IMR-90 (cell line): Measurements from ENCODE around the gene SH3BP5. TPM values are rescaled to one million over a fixed set of nuclear protein-coding genes. Genes with fewer than 3 reads are reported as not detected.

ENCODE experiments used
- ATAC-seq: fragments of 200-7000 bp; cut with Tn5 transposase; 2 replicates; pipeline ENCODE4 v1.9.1; 2020; ENCODE audit warnings: low read depth, mild to moderate bottlenecking, moderate library complexity
- BruUV-seq: library from RNA; stranded (reverse); fragments of 400-500 nt; replicated peaks from 2 replicates; lab custom pipeline; 2021; lab: Mats Ljungman, UMichigan
- CTCF ChIA-PET: fragments of 300-600 bp; formaldehyde crosslinking; extraction: SDS; loops from one replicate; lab custom pipeline; 2021; ENCODE audit warnings: antibody characterized with exemption; lab: Yijun Ruan, JAX
- POLR2A ChIA-PET: fragments of 300-600 bp; sonication (Branson Sonifier 250); formaldehyde crosslinking; loops from one replicate; lab custom pipeline; 2022; ENCODE audit warnings: antibody characterized with exemption; ENCODE audit not compliant: unreplicated experiment; lab: Charles Lee
- DNase-seq: peaks from one replicate; pipeline ENCODE4 v3.0.0; 2013
- H2AFZ ChIP-seq: replicated peaks from 2 replicates; pipeline ENCODE3; 2013; ENCODE audit warnings: low read length, mild to moderate bottlenecking; ENCODE audit not compliant: poor library complexity
- H2AK5ac ChIP-seq: 2 replicates; pipeline ENCODE4 v1.6.1; 2013; ENCODE audit warnings: low read depth, low read length, inconsistent platforms
- H2AK9ac ChIP-seq: replicated peaks from 2 replicates; pipeline ENCODE3; 2013; ENCODE audit warnings: mild to moderate bottlenecking, low read depth, low read length, moderate library complexity; ENCODE audit not compliant: poor library complexity
- H2BK120ac ChIP-seq: 2 replicates; pipeline ENCODE4 v1.6.1; 2013; ENCODE audit warnings: low read depth, low read length, inconsistent platforms
- H2BK15ac ChIP-seq: 3 replicates; pipeline ENCODE4 v1.6.1; 2013; ENCODE audit warnings: low read depth, low read length, inconsistent platforms
- H2BK20ac ChIP-seq: 2 replicates; pipeline ENCODE4 v1.6.1; 2013; ENCODE audit warnings: low read depth, mild to moderate bottlenecking, inconsistent platforms, low read length, moderate library complexity
- H2BK5ac ChIP-seq: 2 replicates; pipeline ENCODE4 v1.6.1; 2013; ENCODE audit warnings: mild to moderate bottlenecking, low read depth, low read length, inconsistent platforms; ENCODE audit not compliant: poor library complexity, severe bottlenecking
- H3K14ac ChIP-seq: replicated peaks from 2 replicates; pipeline ENCODE4 v1.6.1; 2013; ENCODE audit warnings: low read depth, low read length, inconsistent platforms
- H3K18ac ChIP-seq: 2 replicates; pipeline ENCODE4 v1.6.1; 2013; ENCODE audit warnings: low read depth, low read length, control low read depth
- H3K23ac ChIP-seq: 2 replicates; pipeline ENCODE4 v1.6.1; 2013; ENCODE audit warnings: low read depth, low read length, inconsistent platforms
- H3K27ac ChIP-seq: 2 replicates; pipeline ENCODE4 v1.5.1; 2013; ENCODE audit warnings: mild to moderate bottlenecking, control low read depth, low read length; ENCODE audit not compliant: insufficient read depth
- H3K27me3 ChIP-seq: 2 replicates; pipeline ENCODE4 v1.6.1; 2013; ENCODE audit warnings: low read length; ENCODE audit not compliant: control insufficient read depth, insufficient read depth
- H3K36me3 ChIP-seq: 2 replicates; pipeline ENCODE4 v1.6.1; 2013; ENCODE audit warnings: low read length, mixed read lengths; ENCODE audit not compliant: control insufficient read depth, insufficient read depth
- H3K4ac ChIP-seq: 2 replicates; pipeline ENCODE4 v1.6.1; 2013; ENCODE audit warnings: low read depth, low read length, inconsistent platforms
- H3K4me1 ChIP-seq: 2 replicates; pipeline ENCODE4 v1.6.1; 2013; ENCODE audit warnings: low read length, mixed read lengths; ENCODE audit not compliant: control insufficient read depth, insufficient read depth
- H3K4me2 ChIP-seq: 2 replicates; pipeline ENCODE4 v1.6.1; 2013; ENCODE audit warnings: low read depth, mild to moderate bottlenecking, control low read depth, low read length, moderate library complexity
- H3K4me3 ChIP-seq: 2 replicates; pipeline ENCODE4 v1.5.1; 2013; ENCODE audit warnings: low read depth, mild to moderate bottlenecking, control low read depth, low read length, moderate library complexity; ENCODE audit not compliant: insufficient read depth
- H3K56ac ChIP-seq: 2 replicates; pipeline ENCODE4 v1.6.1; 2013; ENCODE audit warnings: low read length, inconsistent platforms; ENCODE audit not compliant: insufficient read depth; ENCODE audit errors: extremely low read depth
- H3K79me1 ChIP-seq, 2 experiments: 2 replicates each; pipeline ENCODE4 v1.6.1; 2013; ENCODE audit warnings: low read length in 2 of 2, inconsistent platforms in 1 of 2, low read depth in 1 of 2
- H3K9ac ChIP-seq: 2 replicates; pipeline ENCODE4 v1.6.1; 2013; ENCODE audit warnings: low read depth, low read length, control low read depth
- H3K9me1 ChIP-seq: 2 replicates; pipeline ENCODE4 v1.6.1; 2013; ENCODE audit warnings: low read length, inconsistent platforms; ENCODE audit not compliant: insufficient read depth
- H3K9me3 ChIP-seq: 2 replicates; pipeline ENCODE4 v1.6.1; 2013; ENCODE audit warnings: low read length; ENCODE audit not compliant: control insufficient read depth, insufficient read depth
- H4K20me1 ChIP-seq: 2 replicates; pipeline ENCODE4 v1.6.1; 2013; ENCODE audit warnings: low read length, inconsistent platforms; ENCODE audit not compliant: insufficient read depth
- H4K5ac ChIP-seq: 2 replicates; pipeline ENCODE4 v1.6.1; 2013; ENCODE audit warnings: mild to moderate bottlenecking, low read depth, low read length, control low read depth
- H4K8ac ChIP-seq, 2 experiments: 2 replicates each; pipeline ENCODE4 v1.6.1; 2013; ENCODE audit warnings: low read depth in 2 of 2, low read length in 2 of 2, control low read depth in 1 of 2, inconsistent platforms in 1 of 2
- H4K91ac ChIP-seq: 2 replicates; pipeline ENCODE4 v1.6.1; 2013; ENCODE audit warnings: low read depth, low read length, inconsistent platforms; ENCODE audit not compliant: insufficient read depth
- BHLHE40 ChIP-seq: fragments of 150-350 bp; IDR thresholded peaks from 2 replicates; pipeline ENCODE4 v1.6.1; 2016; ENCODE audit warnings: mild to moderate bottlenecking, low read depth, low read length
- CEBPB ChIP-seq: IDR thresholded peaks from 2 replicates; pipeline ENCODE4 v1.6.1; 2012; ENCODE audit warnings: low read depth, low read length, improper control_type of control experiment
- CHD1 ChIP-seq: IDR thresholded peaks from 2 replicates; pipeline ENCODE4 v1.6.1; 2012; ENCODE audit warnings: low read depth, low read length, improper control_type of control experiment
- CTCF ChIP-seq: conservative IDR thresholded peaks from 2 replicates; pipeline ENCODE4 v1.5.1; 2012; ENCODE audit warnings: mild to moderate bottlenecking, low read depth, low read length, improper control_type of control experiment
- ELK1 ChIP-seq: fragments of 150-350 bp; IDR thresholded peaks from 2 replicates; pipeline ENCODE4 v1.6.1; 2016; ENCODE audit warnings: low read depth, mild to moderate bottlenecking, low read length, moderate library complexity, borderline replicate concordance
- FOS ChIP-seq: fragments of 150-350 bp; IDR thresholded peaks from 2 replicates; pipeline ENCODE4 v1.6.1; 2016; ENCODE audit warnings: low read depth, low read length
- MAZ ChIP-seq: IDR thresholded peaks from 2 replicates; pipeline ENCODE4 v1.6.1; 2012; ENCODE audit warnings: low read depth, mild to moderate bottlenecking, low read length, improper control_type of control experiment, moderate library complexity, borderline replicate concordance
- MXI1 ChIP-seq: IDR thresholded peaks from 2 replicates; pipeline ENCODE4 v1.6.1; 2012; ENCODE audit warnings: low read depth, mild to moderate bottlenecking, low read length, moderate library complexity, borderline replicate concordance
- NFE2L2 ChIP-seq: fragments of 150-350 bp; IDR thresholded peaks from 2 replicates; pipeline ENCODE4 v1.6.1; 2016; ENCODE audit warnings: low read depth, mild to moderate bottlenecking, low read length
- POLR2A ChIP-seq: IDR thresholded peaks from 2 replicates; pipeline ENCODE4 v1.6.1; 2012; ENCODE audit warnings: mild to moderate bottlenecking, low read depth, low read length
- RAD21 ChIP-seq: IDR thresholded peaks from 2 replicates; pipeline ENCODE4 v1.6.1; 2012; ENCODE audit warnings: low read length, improper control_type of control experiment
- RFX5 ChIP-seq: IDR thresholded peaks from 2 replicates; pipeline ENCODE4 v1.8.0; 2012; ENCODE audit warnings: low read depth, mild to moderate bottlenecking, low read length, moderate library complexity
- SMC3 ChIP-seq: fragments of 150-350 bp; IDR thresholded peaks from 2 replicates; pipeline ENCODE4 v1.6.1; 2016; ENCODE audit warnings: low read depth, mild to moderate bottlenecking, antibody characterized with exemption, low read length, moderate library complexity
- USF2 ChIP-seq: fragments of 150-350 bp; IDR thresholded peaks from 2 replicates; pipeline ENCODE4 v1.6.1; 2017; ENCODE audit warnings: mild to moderate bottlenecking, antibody characterized with exemption, low read length, low read depth
- WGBS, 2 experiments: methylation state at CpG; one replicate each; pipeline versions ENCODE4 v1.1.5 to v1.1.7; 2013; ENCODE audit warnings: missing lambda C conversion rate in 2 of 2; ENCODE audit not compliant: insufficient read length in 1 of 2; ENCODE audit errors: extremely low coverage in 2 of 2; 5-methylcytosine and 5-hydroxymethylcytosine counted together
- dilution Hi-C: fragments of 300-500 bp; cut with HindIII; formaldehyde crosslinking; loops from one replicate; pipeline ENCODE4 v1.14.3; 2018; ENCODE audit warnings: low sequenced_read_pairs; ENCODE audit not compliant: unreplicated experiment
- in situ Hi-C: fragments of 300-500 bp; cut with MboI; formaldehyde crosslinking; loops from 3 replicates; pipeline ENCODE4 v1.14.3; 2019; ENCODE audit warnings: low sequenced_read_pairs, inconsistent platforms, mixed read lengths
- intact Hi-C: fragments of 100-400 bp; cut with micrococcal nuclease; formaldehyde crosslinking; loops from 2 replicates; pipeline ENCODE4 v1.10.0; 2022
- polyA plus RNA-seq, 3 experiments: library from polyadenylated mRNA; depleted of rRNA; stranded (reverse); fragments of >200 nt; gene quantifications; 2 replicates each; pipeline ENCODE4 v1.2.3, GENCODE V29; 2012; ENCODE audit warnings: low replicate concordance in 1 of 3
- total RNA-seq: library from RNA; depleted of rRNA; stranded (reverse); fragments of >200 nt; gene quantifications from 2 replicates; pipeline ENCODE4 v1.2.3, GENCODE V29; 2012

The SH3BP5 gene
- total and polyA plus RNA-seq, 2 of the 4 experiments (the other 2 are of a cell fraction) = 14.0 to 23.5 TPM

- no peak overlapping the region for H2BK5ac ChIP-seq
- ChIA-PET POLR2A (no interaction called here), CTCF (interaction anchor here (0.6 to 1.6 kb wide), 2 partner anchors 113 to 175 kb away, joined by 4 to 5 read pairs; partner anchors contain the start of gene CAPN7)
- no peak overlapping the region for H3K9ac ChIP-seq
- H3K4me3 ChIP-seq = no peak overlapping the region
- peaks cover 3% of the 10 kb centered on the region for H3K9me3 ChIP-seq
- no CpG with 5 or more reads among the region's 6 CpGs for whole genome bisulfite sequencing, 2 experiments
- no peak overlapping the region for H2BK15ac ChIP-seq
- H3K9me1 ChIP-seq = no peaks in the 10 kb centered on the region
- H2AFZ ChIP-seq = no peak overlapping the region
- BruUV-seq = no TSS peak
- DNase-seq (no peak), ATAC-seq (no peak)
- H4K8ac ChIP-seq = no peak overlapping the region
- no peak overlapping the region for H3K18ac ChIP-seq
- no peak overlapping the region for H2AK5ac ChIP-seq
- no peak overlapping the region for H3K4ac ChIP-seq
- H4K20me1 ChIP-seq = no peaks in the 10 kb centered on the region
- no peaks in the 10 kb centered on the region for H3K27me3 ChIP-seq
- H2BK20ac ChIP-seq = no peak overlapping the region
- H3K4me2 ChIP-seq = no peak overlapping the region
- H3K79me1 ChIP-seq = no peaks in the 10 kb centered on the region
- no peak overlapping the region for H3K56ac ChIP-seq
- intact Hi-C loops = no loop called here
- H4K91ac ChIP-seq = no peak overlapping the region
- in situ Hi-C loops = loop anchor here (5.0 to 25.0 kb wide), 2 partner anchors 114 to 269 kb away; no protein-coding TSS in a partner anchor
- no peak overlapping the region for H3K14ac ChIP-seq
- H4K5ac ChIP-seq = no peak overlapping the region
- H2AK9ac ChIP-seq = no peak overlapping the region
- no peak overlapping the region for H2BK120ac ChIP-seq
- dilution Hi-C loops = no loop called here
- no peaks in the 10 kb centered on the region for H3K4me1 ChIP-seq
- H3K27ac ChIP-seq = no peak overlapping the region
- H3K23ac ChIP-seq = no peak overlapping the region
- H3K36me3 ChIP-seq = no peaks in the 10 kb centered on the region
- TF ChIP-seq NFE2L2 = no peak
- TF ChIP-seq SMC3 = no peak
- no peak for TF ChIP-seq BHLHE40
- TF ChIP-seq RAD21 = no peak
- no peak for TF ChIP-seq POLR2A
- TF ChIP-seq RFX5 = no peak
- no peak for TF ChIP-seq MAZ
- no peak for TF ChIP-seq CEBPB
- no peak for TF ChIP-seq ELK1
- TF ChIP-seq MXI1 = no peak
- TF ChIP-seq USF2 = no peak
- no peak for TF ChIP-seq CHD1
- no peak for TF ChIP-seq FOS
- TF ChIP-seq CTCF = no peak
Observed at GRCh38 chr3:15380980-15381890, 48.8 kb upstream of the SH3BP5 start.
